ENCODE measurements around the gene CRHR1.

DNA sequence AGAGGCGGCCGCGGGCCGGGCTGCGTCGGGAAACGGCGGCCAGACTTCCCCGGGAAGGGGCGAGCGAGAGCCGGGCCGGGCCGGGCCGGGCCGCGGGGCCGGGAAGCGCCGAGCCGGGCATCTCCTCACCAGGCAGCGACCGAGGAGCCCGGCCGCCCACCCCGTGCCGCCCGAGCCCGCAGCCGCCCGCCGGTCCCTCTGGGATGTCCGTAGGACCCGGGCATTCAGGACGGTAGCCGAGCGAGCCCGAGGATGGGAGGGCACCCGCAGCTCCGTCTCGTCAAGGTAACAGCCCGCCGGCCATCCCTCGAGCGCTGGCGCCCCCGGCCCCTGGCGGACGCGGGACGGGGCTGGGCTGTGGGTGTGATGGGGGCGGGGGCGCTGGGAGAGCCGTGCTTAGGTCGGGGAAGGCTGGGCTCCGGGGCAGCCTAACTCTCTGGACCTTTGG, at the start of gene CRHR1:
- TF ChIP-seq, protein P1, sequence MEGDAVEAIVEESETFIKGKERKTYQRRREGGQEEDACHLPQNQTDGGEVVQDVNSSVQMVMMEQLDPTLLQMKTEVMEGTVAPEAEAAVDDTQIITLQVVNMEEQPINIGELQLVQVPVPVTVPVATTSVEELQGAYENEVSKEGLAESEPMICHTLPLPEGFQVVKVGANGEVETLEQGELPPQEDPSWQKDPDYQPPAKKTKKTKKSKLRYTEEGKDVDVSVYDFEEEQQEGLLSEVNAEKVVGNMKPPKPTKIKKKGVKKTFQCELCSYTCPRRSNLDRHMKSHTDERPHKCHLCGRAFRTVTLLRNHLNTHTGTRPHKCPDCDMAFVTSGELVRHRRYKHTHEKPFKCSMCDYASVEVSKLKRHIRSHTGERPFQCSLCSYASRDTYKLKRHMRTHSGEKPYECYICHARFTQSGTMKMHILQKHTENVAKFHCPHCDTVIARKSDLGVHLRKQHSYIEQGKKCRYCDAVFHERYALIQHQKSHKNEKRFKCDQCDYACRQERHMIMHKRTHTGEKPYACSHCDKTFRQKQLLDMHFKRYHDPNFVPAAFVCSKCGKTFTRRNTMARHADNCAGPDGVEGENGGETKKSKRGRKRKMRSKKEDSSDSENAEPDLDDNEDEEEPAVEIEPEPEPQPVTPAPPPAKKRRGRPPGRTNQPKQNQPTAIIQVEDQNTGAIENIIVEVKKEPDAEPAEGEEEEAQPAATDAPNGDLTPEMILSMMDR (IDR thresholded peaks at IDR 0.05; ENCODE audit: low read depth, low read length): no peak
- TF ChIP-seq POLR2A (IDR thresholded peaks at IDR 0.05; ENCODE audit: extremely low read depth, insufficient read length): no peak
